K562 (cell line): ENCODE results near the gene SLC41A3.

Experiments
- CBX2 ChIP-seq: fragments of 200-600 bp; sonication (generic); IDR thresholded peaks from one replicate; pipeline ENCODE4 v1.6.1; 2012; ENCODE audit warnings: mild to moderate bottlenecking, low read length, inconsistent platforms; ENCODE audit not compliant: insufficient read depth, poor library complexity, severe bottlenecking
- NFIC ChIP-seq: fragments of 450-650 bp; IDR thresholded peaks from 2 replicates; pipeline ENCODE4 v1.6.1; 2017; ENCODE audit warnings: mild to moderate bottlenecking, inconsistent platforms
- REST ChIP-seq, 2 experiments: fragments of 450-650 bp; formaldehyde crosslinking in 1 of 2; IDR thresholded peaks; 2 replicates each; pipeline versions ENCODE4 v1.4.0 to v1.6.1; 2014 to 2020; ENCODE audit warnings: mild to moderate bottlenecking in 2 of 2, borderline replicate concordance in 1 of 2, low read depth in 1 of 2

- TF ChIP-seq CBX2 (no peak), NFIC (no peak), REST (IDR thresholded peaks at IDR 0.05; ENCODE audit: borderline replicate concordance) (no peak), REST (CRISPR knock-in tag; IDR thresholded peaks at IDR 0.05; ENCODE audit: low read depth) (no peak)
Observed at GRCh38 chr3:126015075-126015474, 68.8 kb downstream of the SLC41A3 start.
